DMS 273 treated with DMSO at 0.1 percent for 48 hours (cell line): ENCODE measurements around the gene DDC.
"Not testable (repeated sequence)": the region's sequence is repeated elsewhere in the genome, so short reads cannot be mapped to it uniquely, and the experiment has no call there.

Experiments
- DNase-seq: peaks from one replicate; lab custom pipeline; 2025; lab: John Stamatoyannopoulos, UW

The DDC gene

GRCh38 chr7:50588937-50589336 lies 23.7 kb upstream of the DDC start:
- no peak for DNase-seq

- DNase-seq: no peak
Measured at GRCh38 chr7:50587737-50588136, 22.5 kb upstream of the DDC start.

- no peak for DNase-seq
Measured at GRCh38 chr7:50584793-50585408, 19.7 kb upstream of the DDC start.

GRCh38 chr7:50584386-50584785 lies 19.2 kb upstream of the DDC start:
- no peak for DNase-seq

GRCh38 chr7:50583295-50583694 lies 18.1 kb upstream of the DDC start:
- DNase-seq: not testable (repeated sequence)

GRCh38 chr7:50582271-50582670 lies 17.1 kb upstream of the DDC start:
- not testable (repeated sequence) for DNase-seq

GRCh38 chr7:50580666-50581065 lies 15.5 kb upstream of the DDC start:
- DNase-seq: not testable (repeated sequence)

GRCh38 chr7:50580057-50580456 lies 14.9 kb upstream of the DDC start:
- no peak for DNase-seq

GRCh38 chr7:50578105-50578504 lies 12.9 kb upstream of the DDC start:
- DNase-seq: not testable (repeated sequence)

- no peak for DNase-seq
Measured at GRCh38 chr7:50577569-50577968, 12.4 kb upstream of the DDC start.

- not testable (repeated sequence) for DNase-seq
Measured at GRCh38 chr7:50576388-50576787, 11.2 kb upstream of the DDC start.

- DNase-seq: no peak
Measured at GRCh38 chr7:50567715-50568261, 2.6 kb upstream of the DDC start.

- no peak for DNase-seq
Measured at GRCh38 chr7:50565977-50566376, 772 bp upstream of the DDC start.

GRCh38 chr7:50565559-50565916 lies 333 bp upstream of the DDC start:
- no peak for DNase-seq

- no peak for DNase-seq
Measured at GRCh38 chr7:50564171-50564570, 1.0 kb downstream of the DDC start.

- DNase-seq: no peak
Measured at GRCh38 chr7:50562136-50562535, 3.1 kb downstream of the DDC start.

GRCh38 chr7:50560865-50561351 lies 4.3 kb downstream of the DDC start:
- DNase-seq: no peak

- DNase-seq: no peak
Measured at GRCh38 chr7:50559881-50560280, 5.3 kb downstream of the DDC start.

GRCh38 chr7:50558294-50559053 lies 6.7 kb downstream of the DDC start:
- no peak for DNase-seq

GRCh38 chr7:50557099-50557498 lies 8.1 kb downstream of the DDC start:
- no peak for DNase-seq

GRCh38 chr7:50556247-50556991 lies 8.8 kb downstream of the DDC start:
- DNase-seq: no peak

- no peak for DNase-seq
Measured at GRCh38 chr7:50555594-50556140, 9.5 kb downstream of the DDC start.
